Kidney (tissue), 14 donors: ENCODE measurements around the gene SERPINB13. TPM values are rescaled to one million over a fixed set of nuclear protein-coding genes. Genes with fewer than 3 reads are reported as not detected.

Experiments
- DNase-seq, 5 donors: peaks; one replicate each; pipeline ENCODE4 v3.0.0-alpha.2; 2013 to 2020
- FAIRE-seq: peaks from 2 replicates; lab custom pipeline; 2012; peaks lifted over from hg19 to GRCh38; lab: Jason Lieb, UNC
- H3K27ac ChIP-seq, 2 donors: one replicate each; pipeline ENCODE4 v1.7.0; 2013; ENCODE audit warnings: low read depth in 2 of 2, low read length in 2 of 2, inconsistent platforms in 1 of 2
- H3K27me3 ChIP-seq: one replicate; pipeline ENCODE4 v1.7.1; 2013; ENCODE audit warnings: low read length, inconsistent platforms; ENCODE audit not compliant: control insufficient read depth, insufficient read depth
- H3K36me3 ChIP-seq, 3 donors: one replicate each; pipeline versions ENCODE4 v1.7.0 to v1.7.1; 2013; ENCODE audit warnings: low read length in 3 of 3, control low read depth in 1 of 3, inconsistent platforms in 1 of 3; ENCODE audit not compliant: insufficient read depth in 3 of 3, control insufficient read depth in 2 of 3
- H3K4me1 ChIP-seq, 3 donors: one replicate each; pipeline versions ENCODE4 v1.7.0 to v1.7.1; 2013; ENCODE audit warnings: low read length in 3 of 3, inconsistent platforms in 1 of 3, low read depth in 1 of 3; ENCODE audit not compliant: control insufficient read depth in 2 of 3, insufficient read depth in 2 of 3
- H3K4me3 ChIP-seq, 3 donors: one replicate each; pipeline versions ENCODE4 v1.7.0 to v1.8.1; 2013; ENCODE audit warnings: low read length in 3 of 3, control low read depth in 1 of 3, inconsistent platforms in 1 of 3
- H3K9ac ChIP-seq, 3 donors: one replicate each; pipeline versions ENCODE4 v1.7.0 to v1.7.1; 2013; ENCODE audit warnings: low read length in 3 of 3, control low read depth in 1 of 3, inconsistent platforms in 1 of 3
- H3K9me3 ChIP-seq, 3 donors: one replicate each; pipeline versions ENCODE4 v1.7.0 to v1.7.1; 2013; ENCODE audit warnings: low read length in 3 of 3, control low read depth in 1 of 3, inconsistent platforms in 1 of 3; ENCODE audit not compliant: control insufficient read depth in 2 of 3, insufficient read depth in 1 of 3
- CTCF ChIP-seq: IDR thresholded peaks from 3 replicates; pipeline ENCODE4 v1.5.1; 2012; ENCODE audit warnings: mild to moderate bottlenecking, moderate library complexity, borderline replicate concordance; ENCODE audit not compliant: insufficient read depth; ENCODE audit errors: extremely low read depth
- intact Hi-C: fragments of 100-400 bp; cut with DNase I; formaldehyde crosslinking; loops from one replicate; pipeline ENCODE4 v1.11.1; 2022
- polyA plus RNA-seq: library from polyadenylated mRNA; stranded (reverse); fragments of 350-450 nt; fragmentation: Illumina TruSeq; extraction: RNeasy Lipid Tissue Mini Kit (QIAGEN cat#74804); gene quantifications from one replicate; pipeline ENCODE4 v1.2.3, GENCODE V29; 2014; ENCODE audit warnings: low read depth, low replicate concordance; ENCODE audit not compliant: insufficient read depth
- total RNA-seq: library from RNA; stranded (reverse); fragmentation: NEBNext Ultra II Directional; extraction: Animal tissue kit (Norgen Biotek cat#: 25700); gene quantifications from one replicate; pipeline ENCODE4 v1.2.1, GENCODE V29; 2021
- donor health status: control.
- donor health status: control.
- donor health status: control.
- donor health status: control.
- donor health status: control.
- donor health status: DM: yes; HTN: yes; CAD: no.
- donor health status: Normal renal cell carcinoma (clear cell type).

Gene SERPINB13
- total and polyA plus RNA-seq, 2 donors from 2014 or later: not detected

- TF ChIP-seq CTCF: no peak
- H3K36me3 ChIP-seq: no peaks in the 10 kb centered on the region
- DNase-seq (no peak), FAIRE-seq (no peak)
- no peaks in the 10 kb centered on the region for H3K4me1 ChIP-seq
- H3K27me3 ChIP-seq: no peaks in the 10 kb centered on the region
- no peak overlapping the region for H3K4me3 ChIP-seq
- H3K9me3 ChIP-seq: peaks cover 0 to 2% (median 0%) of the 10 kb centered on the region in 3 donors
- intact Hi-C loops: no loop called here
- H3K9ac ChIP-seq: no peak overlapping the region
- H3K27ac ChIP-seq: no peak overlapping the region
These were observed 7.5 kb upstream of the SERPINB13 start for GRCh38 chr18:63579616-63580015.

- Histone ChIP-seq H3K4me3 (no peak overlapping the region), H3K4me1 (no peaks in the 10 kb centered on the region), H3K9ac (no peak overlapping the region), H3K27ac (no peak overlapping the region), H3K9me3 (no peaks in the 10 kb centered on the region), H3K27me3 (no peaks in the 10 kb centered on the region), H3K36me3 (no peaks in the 10 kb centered on the region)
- DNase-seq (no peak), FAIRE-seq (no peak)
- intact Hi-C loops: no loop called here
- no peak for TF ChIP-seq CTCF
These were observed 1.2 kb upstream of the SERPINB13 start for GRCh38 chr18:63585988-63586387.

GRCh38 chr18:63586431-63586830 is 712 bp upstream of the SERPINB13 start:
- Histone ChIP-seq H3K9me3 (no peaks in the 10 kb centered on the region), H3K4me1 (no peaks in the 10 kb centered on the region), H3K27ac (no peak overlapping the region), H3K36me3 (no peaks in the 10 kb centered on the region), H3K4me3 (no peak overlapping the region), H3K27me3 (no peaks in the 10 kb centered on the region), H3K9ac (no peak overlapping the region)
- TF ChIP-seq CTCF: no peak
- intact Hi-C loops: no loop called here
- DNase-seq (no peak), FAIRE-seq (no peak)

GRCh38 chr18:63588909-63589308 is 1.8 kb downstream of the SERPINB13 start:
- no peaks in the 10 kb centered on the region for H3K27me3 ChIP-seq
- no peaks in the 10 kb centered on the region for H3K4me1 ChIP-seq
- no peaks in the 10 kb centered on the region for H3K9me3 ChIP-seq
- intact Hi-C loops: no loop called here
- no peak overlapping the region for H3K27ac ChIP-seq
- H3K36me3 ChIP-seq: no peaks in the 10 kb centered on the region
- H3K4me3 ChIP-seq: no peak overlapping the region
- FAIRE-seq (no peak), DNase-seq (no peak)
- H3K9ac ChIP-seq: no peak overlapping the region
- TF ChIP-seq CTCF: no peak
